ENCODE results near the gene TTBK1. TPM values are rescaled to one million over a fixed set of nuclear protein-coding genes. Genes with fewer than 3 reads are reported as not detected.

The TTBK1 gene
- total and polyA plus RNA-seq, 12 donors, result 0.17 to 5.4 (median 0.65) TPM

DNA sequence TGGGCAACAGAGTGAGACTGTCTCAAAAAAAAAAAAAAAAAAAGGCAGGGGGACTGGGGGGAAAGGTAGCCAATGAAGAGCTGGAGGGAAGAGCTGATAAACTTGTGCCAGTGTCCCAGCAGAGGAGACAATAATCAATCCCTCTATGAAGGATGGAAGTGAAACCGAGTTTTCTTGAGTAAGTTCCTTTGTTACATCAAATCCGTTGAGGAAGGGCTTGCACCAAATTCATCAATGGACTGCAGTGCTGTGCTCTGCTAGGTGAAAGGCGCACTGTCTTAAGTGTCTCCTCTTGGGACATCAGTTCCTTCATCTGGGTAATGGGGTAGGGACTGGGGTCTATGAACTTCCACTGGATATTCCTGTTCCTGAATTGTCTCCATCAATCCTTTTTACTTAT is 68.4 kb downstream of the TTBK1 start:
- H3K9me3 ChIP-seq (replicated peaks in 1 of 3), result no peaks in the 10 kb centered on the region
- no peak for TF ChIP-seq POLR2A (IDR thresholded peaks at IDR 0.05)
- TF ChIP-seq, protein P1, sequence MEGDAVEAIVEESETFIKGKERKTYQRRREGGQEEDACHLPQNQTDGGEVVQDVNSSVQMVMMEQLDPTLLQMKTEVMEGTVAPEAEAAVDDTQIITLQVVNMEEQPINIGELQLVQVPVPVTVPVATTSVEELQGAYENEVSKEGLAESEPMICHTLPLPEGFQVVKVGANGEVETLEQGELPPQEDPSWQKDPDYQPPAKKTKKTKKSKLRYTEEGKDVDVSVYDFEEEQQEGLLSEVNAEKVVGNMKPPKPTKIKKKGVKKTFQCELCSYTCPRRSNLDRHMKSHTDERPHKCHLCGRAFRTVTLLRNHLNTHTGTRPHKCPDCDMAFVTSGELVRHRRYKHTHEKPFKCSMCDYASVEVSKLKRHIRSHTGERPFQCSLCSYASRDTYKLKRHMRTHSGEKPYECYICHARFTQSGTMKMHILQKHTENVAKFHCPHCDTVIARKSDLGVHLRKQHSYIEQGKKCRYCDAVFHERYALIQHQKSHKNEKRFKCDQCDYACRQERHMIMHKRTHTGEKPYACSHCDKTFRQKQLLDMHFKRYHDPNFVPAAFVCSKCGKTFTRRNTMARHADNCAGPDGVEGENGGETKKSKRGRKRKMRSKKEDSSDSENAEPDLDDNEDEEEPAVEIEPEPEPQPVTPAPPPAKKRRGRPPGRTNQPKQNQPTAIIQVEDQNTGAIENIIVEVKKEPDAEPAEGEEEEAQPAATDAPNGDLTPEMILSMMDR (IDR thresholded peaks at IDR 0.05), result no peak
- WGBS, 4 donors, result 60 to 82% (median 72%) methylated on average over 3 of the region's 3 CpGs

DNA sequence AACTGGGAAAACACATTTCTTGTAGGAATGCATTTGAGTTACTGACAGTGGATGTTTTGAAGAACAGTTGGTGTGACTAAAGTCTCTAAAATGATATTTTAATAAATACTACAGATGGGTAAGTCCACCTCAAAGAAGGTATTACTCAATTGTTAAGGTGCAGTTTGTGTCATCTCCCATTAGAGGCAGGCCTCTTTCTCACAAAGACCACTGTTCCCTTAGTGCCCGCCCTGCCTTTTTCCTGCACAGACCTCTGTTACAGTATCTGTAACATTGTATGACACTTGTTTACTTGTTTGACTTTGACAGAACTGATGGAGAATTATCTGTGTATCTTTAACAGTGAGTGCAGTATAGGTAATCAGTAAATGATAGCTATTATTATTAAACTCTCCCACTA is 70.5 kb downstream of the TTBK1 start:
- no peak for TF ChIP-seq POLR2A (IDR thresholded peaks at IDR 0.05)
- TF ChIP-seq, protein P1 (IDR thresholded peaks at IDR 0.05), result no peak
- Histone ChIP-seq H3K27me3 (no peaks in the 10 kb centered on the region), H3K4me3 (no peak overlapping the region), H3K36me3 (replicated peaks in 1 of 2) (no peaks in the 10 kb centered on the region), H3K4me1 (replicated peaks in 1 of 2) (no peaks in the 10 kb centered on the region), H3K27ac (no peak overlapping the region), H3K9me3 (replicated peaks in 1 of 3) (no peaks in the 10 kb centered on the region)
- no peak for DNase-seq
- WGBS, 4 donors, result 87 to 100% (median 89%) methylated on average over 1 of the region's 1 CpG
- intact Hi-C loops (cut with DNase I), result no loop called here

More for the DNA sequence above, 68.4 kb downstream of the TTBK1 start:
- no peak for DNase-seq
- peaks cover 0 to 6% of the 10 kb centered on the region in 2 donors for H3K4me1 ChIP-seq (replicated peaks in 1 of 2)
- H3K27ac ChIP-seq, result no peak overlapping the region
- H3K27me3 ChIP-seq, result no peaks in the 10 kb centered on the region
- H3K36me3 ChIP-seq (replicated peaks in 1 of 2), result no peaks in the 10 kb centered on the region
- no peak overlapping the region for H3K4me3 ChIP-seq
- intact Hi-C loops (cut with DNase I), result no loop called here

DNA sequence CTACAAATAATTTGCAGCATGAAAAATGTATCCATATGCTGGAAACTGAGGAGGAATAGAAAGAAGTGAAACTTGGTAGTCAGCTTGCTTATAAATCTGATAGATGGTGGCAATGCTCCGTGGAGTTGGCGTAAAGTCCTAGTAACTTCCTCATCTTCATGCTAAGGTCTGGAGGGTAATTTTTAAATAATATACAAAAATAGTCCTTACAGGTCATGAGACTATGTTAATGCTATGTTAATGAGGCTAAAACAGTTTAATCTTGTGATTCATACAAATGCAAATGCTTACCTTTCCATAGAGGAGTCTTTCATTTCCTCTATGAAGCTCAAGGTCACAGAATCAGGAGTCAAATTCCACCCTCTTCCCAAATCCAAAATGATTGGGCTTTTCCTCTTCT is 74.7 kb downstream of the TTBK1 start:
- intact Hi-C loops (cut with DNase I), result no loop called here
- H3K27ac ChIP-seq, result no peak overlapping the region

DNA sequence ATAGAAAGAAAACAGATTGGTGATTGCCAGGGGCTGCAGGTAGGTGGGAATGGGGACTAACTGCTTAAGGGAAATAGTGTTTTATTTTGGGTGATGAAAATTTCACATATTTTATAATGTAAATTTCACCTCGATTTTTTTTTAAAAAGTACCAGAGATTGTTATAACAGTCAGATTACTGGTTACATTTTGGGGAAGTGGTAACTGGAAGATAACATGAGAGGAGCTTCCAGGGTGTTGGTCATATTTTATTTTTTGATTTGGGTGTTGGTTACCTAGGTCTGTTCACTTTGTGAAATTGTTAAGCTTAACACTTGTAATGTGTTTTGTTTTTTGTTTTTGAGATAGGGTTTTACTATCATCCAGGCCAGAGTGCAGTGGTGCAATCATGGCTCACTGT is 82.6 kb downstream of the TTBK1 start:
- no peaks in the 10 kb centered on the region for H3K9me3 ChIP-seq (replicated peaks in 1 of 3)
- H3K4me3 ChIP-seq, result no peak overlapping the region
- intact Hi-C loops (cut with DNase I), result no loop called here
- no peaks in the 10 kb centered on the region for H3K4me1 ChIP-seq (replicated peaks in 1 of 2)
- H3K27me3 ChIP-seq, result no peaks in the 10 kb centered on the region
- no peaks in the 10 kb centered on the region for H3K36me3 ChIP-seq (replicated peaks in 1 of 2)
- TF ChIP-seq POLR2A (IDR thresholded peaks at IDR 0.05), result no peak
- TF ChIP-seq, protein P1 (IDR thresholded peaks at IDR 0.05), result no peak
- 42 to 65% (median 55%) methylated on average over 1 of the region's 1 CpG for WGBS, 4 donors
- no peak for DNase-seq
- H3K27ac ChIP-seq, result no peak overlapping the region

More for the DNA sequence above, 74.7 kb downstream of the TTBK1 start:
- TF ChIP-seq, protein P1 (IDR thresholded peaks at IDR 0.05), result no peak
- TF ChIP-seq POLR2A (IDR thresholded peaks at IDR 0.05), result no peak
- Histone ChIP-seq H3K36me3 (replicated peaks in 1 of 2) (no peaks in the 10 kb centered on the region), H3K4me3 (no peak overlapping the region), H3K4me1 (replicated peaks in 1 of 2) (no peaks in the 10 kb centered on the region), H3K27me3 (no peaks in the 10 kb centered on the region), H3K9me3 (replicated peaks in 1 of 3) (no peaks in the 10 kb centered on the region)
- 87 to 91% (median 89%) methylated on average over 2 of the region's 2 CpGs for WGBS, 4 donors
- DNase-seq, result no peak
